GM12878 (cell line): Measurements from ENCODE around the gene NPDC1. TPM values are rescaled to one million over a fixed set of nuclear protein-coding genes. Genes with fewer than 3 reads are reported as not detected.

Source experiments
- ATAC-seq: fragments of 200-7000 bp; cut with Tn5 transposase; 3 replicates; pipeline ENCODE4 v1.9.1; 2020; ENCODE audit warnings: mild to moderate bottlenecking, moderate library complexity
- Bru-seq: library from RNA; stranded (reverse); fragments of 400-500 nt; gene quantifications from one replicate; lab custom pipeline; 2021; lab: Mats Ljungman, UMichigan
- BruChase-seq, 2 experiments: library from RNA; stranded (reverse); fragments of 400-500 nt; gene quantifications; one replicate each; lab custom pipeline; 2021; lab: Mats Ljungman, UMichigan
- BruUV-seq: library from RNA; stranded (reverse); fragments of 400-500 nt; replicated peaks from 2 replicates; lab custom pipeline; 2021; lab: Mats Ljungman, UMichigan
- CTCF ChIA-PET: fragments of 300-600 bp; sonication (Branson Sonifier 250); formaldehyde crosslinking; extraction: SDS; loops from one replicate; lab custom pipeline; 2021; ENCODE audit warnings: inconsistent platforms; lab: Yijun Ruan, JAX
- POLR2A ChIA-PET: fragments of 350-600 bp; formaldehyde crosslinking; extraction: SDS; loops from one replicate; lab custom pipeline; 2021; ENCODE audit warnings: inconsistent platforms; lab: Charles Lee
- RAD21 ChIA-PET: fragments of 300-600 bp; sonication (Branson Sonifier 250); formaldehyde crosslinking; loops from one replicate; lab custom pipeline; 2023; ENCODE audit warnings: antibody characterized with exemption; ENCODE audit not compliant: unreplicated experiment; lab: Charles Lee
- SMC1A ChIA-PET: fragments of 300-600 bp; sonication (Branson Sonifier 250); formaldehyde crosslinking; loops from one replicate; lab custom pipeline; 2023; ENCODE audit not compliant: unreplicated experiment, uncharacterized antibody; lab: Charles Lee
- DNase-seq: peaks from one replicate; pipeline ENCODE4 v3.0.0-alpha.2; 2011; ENCODE audit warnings: low read depth, low spot score
- FAIRE-seq: peaks from 3 replicates; lab custom pipeline; 2011; peaks lifted over from hg19 to GRCh38; lab: Jason Lieb, UNC
- H2AFZ ChIP-seq: 2 replicates; pipeline ENCODE4 v1.6.0; 2011; ENCODE audit warnings: low read depth, low read length, control low read depth; ENCODE audit not compliant: control insufficient read depth
- H3K27ac ChIP-seq: 2 replicates; pipeline ENCODE4 v1.5.1; 2011; ENCODE audit warnings: control low read depth; ENCODE audit not compliant: control insufficient read depth, insufficient read depth
- H3K27me3 ChIP-seq, 2 experiments: replicated peaks in 1 of 2; 2 replicates each; pipeline versions ENCODE4 v1.6.0 to v1.6.1; 2011; ENCODE audit warnings: low read length in 1 of 2; ENCODE audit not compliant: control insufficient read depth in 2 of 2, insufficient read depth in 2 of 2
- H3K36me3 ChIP-seq, 2 experiments: 2 replicates each; pipeline ENCODE4 v1.5.1; 2011; ENCODE audit warnings: low read length in 1 of 2; ENCODE audit not compliant: control insufficient read depth in 2 of 2, insufficient read depth in 2 of 2
- H3K4me1 ChIP-seq: 2 replicates; pipeline ENCODE4 v1.6.1; 2011; ENCODE audit warnings: mild to moderate bottlenecking, low read length, moderate library complexity, mixed read lengths; ENCODE audit not compliant: control insufficient read depth, insufficient read depth
- H3K4me2 ChIP-seq: 2 replicates; pipeline ENCODE4 v1.6.0; 2011; ENCODE audit warnings: control low read depth; ENCODE audit not compliant: control insufficient read depth, insufficient read depth
- H3K4me3 ChIP-seq: fragments of 200-600 bp; sonication (generic); 2 replicates; pipeline ENCODE4 v1.5.1; 2016
- H3K79me2 ChIP-seq: 2 replicates; pipeline ENCODE4 v1.6.0; 2011; ENCODE audit warnings: low read length; ENCODE audit not compliant: control insufficient read depth, insufficient read depth
- H3K9ac ChIP-seq: 2 replicates; pipeline ENCODE4 v1.8.0; 2011; ENCODE audit warnings: low read length, control low read depth, mixed read lengths; ENCODE audit not compliant: control insufficient read depth, insufficient read depth
- H3K9me3 ChIP-seq: replicated peaks from 3 replicates; pipeline ENCODE4 v1.5.1; 2011; ENCODE audit warnings: mild to moderate bottlenecking, low read length; ENCODE audit not compliant: control insufficient read depth, insufficient read depth
- H4K20me1 ChIP-seq: 2 replicates; pipeline ENCODE4 v1.6.0; 2011; ENCODE audit not compliant: control insufficient read depth, insufficient read depth
- ATF2 ChIP-seq: IDR thresholded peaks from 2 replicates; pipeline ENCODE4 v1.6.1; 2012; ENCODE audit warnings: low read length, inconsistent platforms
- BMI1 ChIP-seq: fragments of 450-650 bp; IDR thresholded peaks from 2 replicates; pipeline ENCODE4 v1.6.1; 2016; ENCODE audit warnings: mild to moderate bottlenecking, moderate library complexity, borderline replicate concordance
- CREM ChIP-seq: IDR thresholded peaks from 2 replicates; pipeline ENCODE4 v1.6.1; 2014; ENCODE audit warnings: antibody characterized with exemption, low read depth
- EZH2 ChIP-seq: IDR thresholded peaks from 2 replicates; pipeline ENCODE4 v1.6.1; 2012; ENCODE audit warnings: low read depth, mild to moderate bottlenecking, control low read depth, inconsistent platforms, low read length, borderline replicate concordance; ENCODE audit not compliant: control insufficient read depth
- FOXK2 ChIP-seq: fragments of 450-650 bp; IDR thresholded peaks from 2 replicates; pipeline ENCODE4 v1.6.1; 2017; ENCODE audit warnings: mild to moderate bottlenecking, moderate library complexity
- KLF5 ChIP-seq: fragments of 450-650 bp; IDR thresholded peaks from 2 replicates; pipeline ENCODE4 v1.6.1; 2014; ENCODE audit warnings: mild to moderate bottlenecking; ENCODE audit not compliant: partially characterized antibody
- NFIC ChIP-seq: IDR thresholded peaks from 2 replicates; pipeline ENCODE4 v1.6.1; 2012; ENCODE audit warnings: low read depth, mild to moderate bottlenecking, inconsistent platforms, low read length, moderate library complexity
- NR2C1 ChIP-seq: fragments of 450-650 bp; IDR thresholded peaks from 2 replicates; pipeline ENCODE4 v1.6.1; 2017; ENCODE audit warnings: antibody characterized with exemption, mild to moderate bottlenecking, moderate library complexity
- PAX5 ChIP-seq: IDR thresholded peaks from 2 replicates; pipeline ENCODE4 v1.6.1; 2011; ENCODE audit warnings: low read depth, low read length, borderline replicate concordance
- RAD21 ChIP-seq: IDR thresholded peaks from 2 replicates; pipeline ENCODE4 v1.6.1; 2011; ENCODE audit warnings: mild to moderate bottlenecking, low read depth, low read length, moderate library complexity; ENCODE audit not compliant: insufficient read depth
- RB1 ChIP-seq: fragments of 450-650 bp; formaldehyde crosslinking; IDR thresholded peaks from 2 replicates; pipeline ENCODE4 v1.6.1; 2017; ENCODE audit warnings: mild to moderate bottlenecking, borderline replicate concordance
- SIN3A ChIP-seq: IDR thresholded peaks from 2 replicates; pipeline ENCODE4 v1.6.1; 2012; ENCODE audit warnings: low read depth, low read length, improper control_type of control experiment
- SKIL ChIP-seq: fragments of 450-650 bp; IDR thresholded peaks from 2 replicates; pipeline ENCODE4 v1.6.1; 2017; ENCODE audit warnings: mild to moderate bottlenecking, low read depth, inconsistent platforms; ENCODE audit not compliant: poor library complexity, severe bottlenecking
- SP1 ChIP-seq: IDR thresholded peaks from one replicate; pipeline ENCODE4 v1.6.1; 2011; ENCODE audit warnings: low read depth, low read length
- TCF3 ChIP-seq: IDR thresholded peaks from 2 replicates; pipeline ENCODE4 v1.6.1; 2012; ENCODE audit warnings: low read depth, mild to moderate bottlenecking, low read length, borderline replicate concordance; ENCODE audit not compliant: insufficient read depth
- ZZZ3 ChIP-seq: IDR thresholded peaks from 2 replicates; pipeline ENCODE4 v1.6.1; 2011; ENCODE audit warnings: low read depth; ENCODE audit not compliant: control insufficient read depth, insufficient read length
- WGBS: methylation state at CpG from one replicate; pipeline ENCODE4 v1.1.6; 2016; ENCODE audit warnings: low lambda C conversion rate; ENCODE audit not compliant: insufficient replicate concordance, insufficient coverage; ENCODE audit errors: missing lambda C conversion rate; 5-methylcytosine and 5-hydroxymethylcytosine counted together
- in situ Hi-C: fragments of 300-500 bp; cut with MboI; formaldehyde crosslinking; loops from 9 replicates; pipeline ENCODE4 v1.14.3; 2018; ENCODE audit warnings: mixed read lengths
- intact Hi-C: fragments of 100-400 bp; cut with micrococcal nuclease; formaldehyde crosslinking; loops from one replicate; pipeline ENCODE4 v1.14.2; 2022; ENCODE audit not compliant: unreplicated experiment
- long read RNA-seq, 2 experiments: library from polyadenylated mRNA; unstranded; transcript quantifications; one replicate each; pipeline ENCODE4 v2.0.0, GENCODE V29; 2019 to 2020
- polyA minus RNA-seq, 3 experiments: library from RNA; depleted of rRNA, polyadenylated mRNA; stranded (reverse); fragments of >200 nt; gene quantifications; 2 replicates each; pipeline ENCODE4 v1.2.3, GENCODE V29; 2011
- polyA plus RNA-seq, 11 experiments: library from polyadenylated mRNA; depleted of rRNA in 4 of 11; unstranded in 6 of 11; stranded (reverse) in 5 of 11; fragments of >200 nt; fragmentation: Nextera tagmentation in 4 of 11; fragmentation: Illumina TruSeq in 1 of 11; extraction: Ambion mirVana in 4 of 11; extraction: Trizol in 1 of 11; gene quantifications; 1 replicate in 1 of 11; 2 replicates in 10 of 11; pipeline versions ENCODE4 v1.2.1 to v1.2.3, GENCODE V29; 2011 to 2016; ENCODE audit warnings: inconsistent platforms in 2 of 11, missing spikeins in 2 of 11, low read depth in 1 of 11
- total RNA-seq, 4 experiments: library from RNA; depleted of rRNA in 3 of 4; stranded (reverse); fragments of >200 nt in 3 of 4; fragmentation: Illumina TruSeq in 1 of 4; extraction: Trizol in 1 of 4; gene quantifications; 2 replicates each; pipeline versions ENCODE4 v1.2.1 to v1.2.3, GENCODE V29; 2013 to 2021

NPDC1 gene
- 0.49 and 0.92 TPM in 2 replicates for total RNA-seq (2013; cell fraction: nucleolus; rRNA removed)
- total RNA-seq (2014; rRNA removed) (0.11 and 1.2 TPM in 2 replicates), total RNA-seq (2014; rRNA removed; fragmentation: Illumina TruSeq; extraction: Trizol) (0.13 TPM in 1 of 2 replicates, not detected in the other), total RNA-seq (2021) (0.64 and 1.5 TPM in 2 replicates), polyA plus RNA-seq (2011; rRNA removed) (0.14 and 0.19 TPM in 2 replicates), polyA plus RNA-seq (2014; fragmentation: Illumina TruSeq; extraction: Trizol) (0.04 TPM in 1 of 2 replicates, not detected in the other), polyA plus RNA-seq (2014; fragmentation: Nextera tagmentation; extraction: Ambion mirVana) (not detected), polyA plus RNA-seq (2014; rRNA removed) (0.42 and 0.58 TPM in 2 replicates), polyA plus RNA-seq (2016; fragmentation: Nextera tagmentation; extraction: Ambion mirVana) (1 to 10 TPM; 1.1 to 1.7 TPM), polyA minus RNA-seq (2011; rRNA and poly(A)+ RNA removed) (not detected in 2 replicates), Bru-seq, nascent RNA (percentile 22 among the genes with signal in this experiment), BruChase-seq, experiment 1, labeled RNA remaining after a 6-hour chase (percentile 28 among the genes with signal in this experiment), BruChase-seq, experiment 2, labeled RNA remaining after a 2-hour chase (percentile 21 among the genes with signal in this experiment)
- polyA plus RNA-seq (2011; ENCODE audit: low read depth): not detected
- polyA plus RNA-seq (2011; cell fraction: cytosol; rRNA removed): 0.06 and 0.10 TPM in 2 replicates
- polyA plus RNA-seq (2011; cell fraction: nucleus; rRNA removed): 1.9 TPM in 2 replicates
- polyA plus RNA-seq (2012): 0.72 and 1.2 TPM in 2 replicates
- 1.5 and 2.7 TPM in 2 replicates for polyA minus RNA-seq (2011; cell fraction: cytosol; rRNA and poly(A)+ RNA removed)
- polyA minus RNA-seq (2011; cell fraction: nucleus; rRNA and poly(A)+ RNA removed): 0.38 TPM in 1 of 2 replicates, not detected in the other
- long read RNA-seq, experiment 1: 0 reads
- long read RNA-seq, experiment 2: 0 reads

- H3K4me3 ChIP-seq: no peak within 1 kb of the TSS
- intact Hi-C loops (loop anchor here (10.0 kb wide), 1 partner anchor 179 kb away; the partner anchor contains the start of genes CYSRT1, RNF208 and RNF224), in situ Hi-C loops (no loop called here)
- H3K4me1 ChIP-seq: no peaks in the 10 kb centered on the region
- ChIA-PET SMC1A (interaction anchor here (0.6 to 1.7 kb wide), 5 partner anchors 11 to 181 kb away, joined by 3 to 9 read pairs (median 5); no protein-coding TSS in a partner anchor), CTCF (interaction anchor here (0.6 to 4.7 kb wide), 33 partner anchors 8 to 330 kb away, joined by 3 to 81 read pairs (median 4); partner anchors contain the start of genes FUT7, RNF224 and SAPCD2), RAD21 (interaction anchor here (0.6 to 1.7 kb wide), 15 partner anchors 11 to 395 kb away, joined by 3 to 25 read pairs (median 5); partner anchors contain the start of genes RNF224, SAPCD2, TMEM141 and UAP1L1), POLR2A (interaction anchor here (0.6 kb wide), 1 partner anchor 264 kb away, joined by 3 read pairs; no protein-coding TSS in a partner anchor)
- H2AFZ ChIP-seq: no peak within 1 kb of the TSS
- WGBS: 6% methylated on average over 42 of the region's 57 CpGs
- H3K79me2 ChIP-seq: no peaks in the 10 kb centered on the region
- H4K20me1 ChIP-seq: no peaks in the 10 kb centered on the region
- peak; percentile 89 for FAIRE-seq
- DNase-seq: no peak
- H3K9ac ChIP-seq: no peak within 1 kb of the TSS
- peak; percentile 90 for ATAC-seq
- no peaks in the 10 kb centered on the region for H3K36me3 ChIP-seq
- H3K27me3 ChIP-seq: peaks cover 12 to 18% of the 10 kb centered on the region in 2 experiments; a peak in 3 of 4 replicates
- H3K9me3 ChIP-seq: no peaks in the 10 kb centered on the region
- no peak within 1 kb of the TSS for H3K27ac ChIP-seq
- H3K4me2 ChIP-seq: peak within 1 kb of the TSS; percentile 33; the same call in 1 of the 2 replicates
- BruUV-seq: no TSS peak
- TF ChIP-seq BMI1 (no peak), ZZZ3 (no peak), KLF5 (no peak), SIN3A (peak; percentile 83; the same call in 1 of the 2 replicates), NR2C1 (no peak), SKIL (no peak), RAD21 (peak; percentile 63), SP1 (no peak), PAX5 (peak; percentile 37; the same call in 1 of the 2 replicates), RB1 (no peak), ATF2 (no peak), TCF3 (no peak), FOXK2 (no peak), NFIC (no peak), CREM (no peak), EZH2 (peak; percentile 68; the same call in 1 of the 2 replicates)
Observed at GRCh38 chr9:137046088-137046787, at the start of gene NPDC1. Gene NPDC1 (minus strand): TSS chr9:137046177. CDS start chr9:137045989, 188 bp downstream.
